GM18909 (cell line): ENCODE data around the gene WWP2.

Experiments
- ATAC-seq: cut with Tn5 transposase; IDR thresholded peaks from one replicate; pipeline ENCODE4 v1.9.1; 2021; ENCODE audit warnings: mild to moderate bottlenecking; ENCODE audit not compliant: unreplicated experiment, poor library complexity

The WWP2 gene

DNA sequence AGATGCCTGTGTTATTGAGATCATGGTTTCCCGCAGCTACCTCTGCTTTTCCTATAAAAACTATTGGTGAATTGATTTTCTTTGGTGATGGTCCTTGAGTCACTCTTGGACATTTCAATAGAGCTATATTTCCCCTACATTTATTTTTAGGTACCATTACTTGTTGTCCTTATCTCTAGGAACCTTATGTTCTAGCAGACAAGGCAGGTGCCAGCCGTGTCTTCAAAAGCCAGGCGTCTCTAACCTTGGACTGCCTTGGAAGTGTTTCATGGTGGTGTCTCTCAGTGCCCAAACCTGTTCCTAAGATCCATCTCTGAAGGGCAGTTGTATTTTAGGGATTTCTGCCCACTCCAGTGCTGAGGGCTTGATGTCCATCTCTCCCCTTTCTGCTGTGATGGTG, 111.7 kb downstream of the WWP2 start:
- ATAC-seq, result no peak

DNA sequence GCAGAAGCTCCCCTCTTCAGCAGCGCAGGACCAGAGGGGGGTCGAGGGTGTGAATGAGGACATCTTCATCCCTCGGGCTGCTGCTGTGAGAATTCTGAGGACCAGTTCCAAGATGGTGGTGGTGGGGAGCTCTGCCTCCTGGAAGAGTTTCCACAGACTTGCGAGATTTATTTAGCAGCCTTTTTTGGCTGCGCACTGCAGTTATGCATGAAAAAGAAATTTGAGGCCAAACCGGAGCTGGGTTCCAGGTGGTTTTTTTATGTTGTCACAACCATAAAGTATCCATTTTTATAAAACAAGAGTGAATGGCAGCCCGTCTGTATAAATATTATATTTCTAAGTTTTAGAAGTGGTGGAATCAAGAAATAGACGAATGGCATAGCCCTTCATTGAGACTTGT, 112.1 kb downstream of the WWP2 start:
- ATAC-seq, result no peak

DNA sequence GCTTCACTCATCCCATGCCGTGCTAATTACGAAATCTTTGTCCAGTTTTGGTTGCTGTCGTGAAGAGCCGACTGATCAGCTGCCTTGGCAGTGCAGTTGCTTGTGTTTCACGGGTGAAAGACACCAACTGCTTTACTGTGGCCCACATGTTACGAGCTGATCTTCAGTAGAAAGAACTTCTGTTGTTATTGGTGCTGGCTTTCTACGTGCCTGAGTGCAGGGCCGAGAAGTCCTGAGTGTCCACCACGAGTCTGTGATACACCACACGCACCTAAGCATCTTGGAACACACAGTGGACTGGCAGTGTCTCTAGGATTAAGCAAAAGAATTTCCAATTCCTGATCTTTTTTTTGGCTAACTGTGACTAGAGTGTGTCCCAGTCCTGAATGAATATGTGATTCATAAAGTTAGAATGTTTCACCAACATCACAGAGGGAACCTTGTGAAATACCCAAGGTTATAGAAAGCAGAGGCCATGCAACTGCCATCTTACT, 118.6 kb downstream of the WWP2 start:
- no peak for ATAC-seq

DNA sequence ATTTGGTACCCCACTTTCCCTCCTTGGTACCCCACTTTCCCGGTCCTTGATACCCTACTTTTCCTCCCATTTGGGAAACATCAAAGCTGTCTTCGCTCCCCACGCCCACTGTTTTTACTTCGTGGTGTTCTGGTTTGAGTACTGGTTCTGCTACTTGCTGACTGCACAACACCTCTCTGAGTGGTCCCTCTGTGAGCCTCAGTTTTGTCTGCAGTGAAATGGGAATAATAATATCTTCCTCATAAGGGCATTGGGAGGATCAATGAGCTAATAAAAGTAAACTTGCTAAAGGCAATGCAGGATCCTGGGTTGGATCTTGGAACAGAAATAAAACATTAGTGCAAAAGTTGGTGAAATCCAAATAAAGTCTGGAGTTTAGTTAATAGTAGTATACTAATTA, 119.0 kb downstream of the WWP2 start:
- no peak for ATAC-seq

DNA sequence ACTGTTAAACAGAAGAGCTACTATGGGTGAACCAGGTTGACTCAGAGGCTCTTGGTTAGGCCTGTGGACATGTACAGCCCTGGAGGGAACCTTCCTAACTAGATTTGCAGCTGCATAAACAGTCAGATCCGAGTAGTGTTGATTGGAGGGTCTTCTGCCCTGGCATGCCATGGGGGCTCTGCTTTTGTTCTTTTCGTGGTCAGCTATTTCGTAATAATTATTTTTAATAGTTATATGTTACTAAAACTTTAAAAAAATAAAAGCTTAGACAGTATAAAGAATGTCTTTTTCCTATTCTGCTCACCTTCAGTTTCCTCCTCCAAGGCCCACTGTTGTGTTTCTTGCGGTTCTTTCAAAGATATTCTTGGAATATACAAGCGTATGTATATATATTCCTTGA, 121.6 kb downstream of the WWP2 start:
- no peak for ATAC-seq

DNA sequence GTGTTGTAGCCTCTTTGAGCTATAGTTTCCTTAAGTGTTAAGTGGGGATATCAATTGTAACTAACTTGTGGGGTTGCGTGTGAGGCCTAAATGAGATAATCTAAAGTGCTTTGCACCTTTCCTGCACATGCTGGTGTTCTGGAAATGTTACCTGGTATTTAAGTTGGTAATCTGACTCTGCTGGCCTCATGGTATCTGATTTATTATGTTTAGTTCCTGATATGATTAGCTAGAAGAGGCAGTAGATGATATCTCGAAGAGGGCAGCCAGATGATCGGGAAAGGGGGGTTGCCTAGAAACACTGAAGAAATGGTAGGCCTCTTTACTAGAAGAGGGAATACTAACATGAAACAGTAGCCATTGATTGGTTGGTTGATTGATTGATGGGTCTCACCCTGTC, 123.6 kb downstream of the WWP2 start:
- no peak for ATAC-seq

DNA sequence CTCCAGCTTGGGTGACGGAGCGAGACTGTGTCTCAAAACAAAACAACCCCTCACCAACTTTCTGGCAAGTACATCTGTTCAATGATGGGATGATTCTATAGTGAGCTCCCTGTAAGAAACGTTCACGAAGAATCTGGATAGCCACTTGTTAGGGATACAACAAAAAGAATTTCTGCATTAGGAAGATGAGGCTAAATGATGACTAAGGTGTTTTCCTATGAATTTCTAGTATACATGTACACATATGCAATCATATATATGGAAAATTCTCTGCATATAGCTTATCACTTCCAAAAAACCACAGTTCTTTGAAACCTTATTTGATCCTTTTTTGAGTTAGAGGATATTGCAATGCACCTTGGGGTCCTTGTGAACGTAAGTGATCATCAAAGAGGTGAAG, 124.6 kb downstream of the WWP2 start:
- ATAC-seq, result no peak

DNA sequence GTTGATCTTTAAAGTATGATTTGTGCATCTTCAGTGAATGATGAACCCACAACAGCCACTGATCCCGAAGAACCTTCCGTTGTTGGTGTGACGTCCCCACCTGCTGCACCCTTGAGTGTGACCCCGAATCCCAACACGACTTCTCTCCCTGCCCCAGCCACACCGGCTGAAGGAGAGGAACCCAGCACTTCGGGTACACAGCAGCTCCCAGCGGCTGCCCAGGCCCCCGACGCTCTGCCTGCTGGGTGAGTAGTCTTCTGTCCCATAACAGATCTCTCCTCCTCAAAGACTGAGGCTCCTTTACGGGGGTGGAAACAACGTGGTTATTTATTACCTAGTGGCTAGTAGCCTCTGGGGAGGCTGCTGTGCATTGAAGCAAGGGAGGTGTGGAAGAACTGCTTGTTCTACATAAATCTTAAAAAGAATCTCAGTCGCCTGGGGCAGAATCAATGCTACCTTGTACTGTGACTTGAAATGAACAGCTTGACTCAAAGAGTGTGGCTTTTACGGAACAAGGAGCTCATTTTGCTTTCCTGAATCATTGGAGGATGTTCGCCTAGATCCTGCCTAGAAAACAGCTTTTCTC, 126.0 kb downstream of the WWP2 start:
- no peak for ATAC-seq

DNA sequence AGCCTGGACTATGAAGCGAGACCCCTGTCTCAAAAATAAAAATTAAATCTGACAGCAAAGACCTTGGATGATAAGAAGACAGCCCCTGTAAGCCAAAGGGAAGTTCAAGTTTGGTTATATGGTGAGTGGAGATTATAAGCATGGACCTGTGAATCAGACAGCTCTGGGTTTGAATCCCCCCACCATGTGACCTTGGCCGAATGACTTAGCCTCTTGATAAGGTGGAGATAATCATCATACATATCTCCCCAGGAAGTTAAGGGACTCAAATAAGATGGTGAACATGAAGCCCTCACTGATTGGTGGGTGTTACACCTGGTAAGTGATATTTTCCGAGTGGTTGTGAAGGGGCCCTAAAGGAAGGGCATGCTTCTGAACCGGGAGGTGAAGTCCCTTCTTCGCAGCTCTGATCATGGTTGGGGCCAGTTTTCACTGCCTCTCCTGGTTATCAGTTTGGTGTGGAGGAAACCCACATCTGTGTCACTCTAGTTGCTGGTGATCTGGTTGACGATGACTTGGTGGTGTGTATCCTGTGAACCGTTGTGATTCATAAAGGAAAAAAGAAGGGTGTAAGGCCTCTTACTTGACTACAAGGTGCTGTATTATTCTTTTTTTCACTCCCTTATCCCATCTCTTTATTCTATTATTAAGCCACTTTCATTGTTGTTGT, 127.3 kb downstream of the WWP2 start:
- no peak for ATAC-seq

DNA sequence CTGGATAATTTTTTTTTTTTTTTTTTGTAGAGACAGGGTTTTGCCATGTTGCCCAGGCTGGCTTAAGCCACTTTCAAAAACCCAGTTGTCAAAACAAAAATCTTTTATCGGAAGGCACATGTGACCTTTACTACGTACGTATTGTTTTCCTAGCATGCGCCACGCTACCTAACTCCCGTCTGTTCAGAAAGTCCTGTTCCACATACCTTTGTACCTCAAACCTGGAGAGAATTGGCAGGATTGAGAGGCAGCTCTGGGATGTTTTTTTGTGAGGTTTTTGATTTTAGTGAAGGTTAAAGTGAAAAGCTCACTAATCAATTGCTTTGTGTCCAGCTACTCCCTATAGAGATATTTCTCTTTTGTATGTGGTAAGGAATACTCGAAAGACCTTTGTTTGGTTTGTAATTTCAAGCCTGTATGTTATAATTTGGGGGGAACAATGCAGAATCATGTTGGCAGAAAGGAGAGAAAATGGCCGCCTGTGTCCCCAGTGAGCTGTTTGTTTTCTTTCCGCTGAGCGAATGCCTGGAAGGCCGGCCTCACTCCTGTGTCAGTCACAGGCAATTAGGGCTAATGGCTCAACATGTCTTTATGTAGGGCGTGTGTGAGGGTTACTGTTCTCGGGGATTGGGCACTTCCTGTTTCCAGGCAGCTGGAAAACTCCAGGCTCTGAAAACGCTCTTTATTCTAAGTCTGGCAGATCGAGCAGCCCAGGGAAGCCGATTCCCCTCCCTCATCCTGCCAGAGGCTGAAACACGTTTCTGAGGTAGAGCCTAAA, 128.2 kb downstream of the WWP2 start:
- no peak for ATAC-seq

DNA sequence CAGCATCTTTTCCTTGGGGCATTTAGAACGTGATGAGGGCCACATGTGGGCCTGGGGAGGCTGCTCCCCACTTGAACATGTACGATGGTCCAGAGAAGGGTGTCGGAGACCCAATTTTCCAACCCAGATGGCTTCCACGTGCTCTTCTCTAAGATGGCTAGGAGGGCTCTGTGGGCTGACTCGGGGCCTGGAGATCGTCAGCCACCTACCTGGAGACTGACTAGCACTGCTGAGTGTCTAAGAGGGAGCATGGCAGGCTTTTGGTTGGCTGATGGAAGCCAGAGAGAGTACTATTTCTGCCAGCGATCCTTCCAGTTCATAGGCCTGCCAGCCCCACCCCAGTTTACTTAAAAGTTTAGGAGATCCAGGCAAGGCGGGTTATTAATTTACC, 128.8 kb downstream of the WWP2 start:
- no peak for ATAC-seq

DNA sequence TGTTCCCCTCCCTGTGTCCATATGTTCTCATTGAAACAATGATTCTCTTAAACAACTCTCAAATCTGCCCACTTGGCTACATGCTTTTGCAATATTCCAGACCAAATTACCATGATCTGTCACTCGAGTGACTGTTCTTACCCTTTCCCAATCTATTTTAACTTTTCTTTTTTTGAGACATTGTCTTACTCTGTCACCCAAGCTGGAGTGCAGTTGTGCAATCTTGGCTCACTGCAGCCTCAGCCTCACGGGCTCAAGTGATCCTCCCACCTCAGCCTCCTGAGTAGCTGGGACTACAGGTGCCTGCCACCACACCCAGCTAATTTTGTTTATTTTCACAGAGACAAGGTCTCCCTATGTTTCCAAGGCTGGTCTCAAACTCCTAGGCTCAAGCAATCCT, 130.2 kb downstream of the WWP2 start:
- no peak for ATAC-seq

DNA sequence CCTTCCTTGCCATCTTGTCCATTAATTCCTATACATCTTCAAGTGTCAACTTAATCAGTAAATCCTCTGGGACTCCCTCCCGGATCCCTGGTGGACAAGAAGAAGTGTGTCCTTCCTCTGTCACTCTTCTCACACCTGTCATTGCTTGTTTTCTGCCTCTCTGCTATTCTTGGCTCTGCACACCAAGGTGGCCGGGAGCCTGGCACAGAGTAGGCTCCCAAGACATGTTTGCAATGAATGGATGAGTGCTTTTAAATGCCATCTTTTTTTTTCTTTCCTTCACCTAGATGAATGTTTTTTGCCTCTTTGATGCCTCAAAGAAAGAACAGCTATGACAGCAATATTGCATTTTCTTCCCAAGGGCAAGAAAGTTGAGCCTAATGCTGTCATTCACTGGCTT, 131.0 kb downstream of the WWP2 start:
- ATAC-seq, result no peak

DNA sequence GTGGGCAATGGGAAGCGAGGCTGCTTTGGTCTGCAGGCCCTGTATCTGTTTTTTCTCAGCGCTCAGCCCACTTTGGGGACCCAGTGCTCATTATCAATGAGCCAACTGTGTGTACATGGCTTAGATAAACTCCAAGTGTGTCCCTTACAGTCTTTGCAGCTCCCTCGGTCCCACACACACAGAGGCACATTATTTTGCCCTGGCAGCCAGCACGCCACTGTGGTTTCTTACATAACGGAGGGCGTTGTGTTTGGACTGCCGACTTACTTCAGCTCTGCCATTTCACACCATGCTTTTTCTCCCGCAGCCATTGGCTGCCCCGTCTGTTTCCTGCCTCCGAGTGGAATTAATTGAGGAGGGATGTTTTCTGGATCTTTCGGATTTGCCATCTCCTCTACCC, 132.5 kb downstream of the WWP2 start:
- ATAC-seq, result no peak

DNA sequence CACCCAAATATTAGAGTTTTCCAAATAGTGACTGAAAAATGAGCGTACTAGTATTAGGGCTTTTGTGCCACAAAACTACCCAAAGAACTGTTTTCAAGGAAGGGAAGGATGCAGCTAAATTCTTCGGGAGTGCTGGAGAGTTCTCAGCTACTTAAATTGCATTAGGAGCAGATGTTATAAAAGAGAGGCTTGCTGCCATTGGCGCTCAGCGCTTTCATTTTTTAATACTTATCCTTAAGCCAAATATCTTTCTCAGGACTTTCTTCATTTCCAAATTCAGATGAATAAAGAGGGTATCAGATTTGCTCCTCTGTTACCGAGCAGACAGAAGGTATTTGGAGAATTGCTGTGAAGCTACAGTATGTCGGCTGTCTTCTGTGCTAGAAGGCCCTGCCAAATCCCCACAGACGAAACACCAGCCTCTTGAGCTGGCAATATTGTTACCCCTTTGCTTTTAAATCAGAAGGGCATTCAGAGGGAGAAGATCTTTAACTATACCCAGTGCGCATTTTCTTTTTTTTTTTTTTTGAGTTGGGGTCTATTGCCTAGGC, 141.8 kb downstream of the WWP2 start:
- ATAC-seq, result no peak

DNA sequence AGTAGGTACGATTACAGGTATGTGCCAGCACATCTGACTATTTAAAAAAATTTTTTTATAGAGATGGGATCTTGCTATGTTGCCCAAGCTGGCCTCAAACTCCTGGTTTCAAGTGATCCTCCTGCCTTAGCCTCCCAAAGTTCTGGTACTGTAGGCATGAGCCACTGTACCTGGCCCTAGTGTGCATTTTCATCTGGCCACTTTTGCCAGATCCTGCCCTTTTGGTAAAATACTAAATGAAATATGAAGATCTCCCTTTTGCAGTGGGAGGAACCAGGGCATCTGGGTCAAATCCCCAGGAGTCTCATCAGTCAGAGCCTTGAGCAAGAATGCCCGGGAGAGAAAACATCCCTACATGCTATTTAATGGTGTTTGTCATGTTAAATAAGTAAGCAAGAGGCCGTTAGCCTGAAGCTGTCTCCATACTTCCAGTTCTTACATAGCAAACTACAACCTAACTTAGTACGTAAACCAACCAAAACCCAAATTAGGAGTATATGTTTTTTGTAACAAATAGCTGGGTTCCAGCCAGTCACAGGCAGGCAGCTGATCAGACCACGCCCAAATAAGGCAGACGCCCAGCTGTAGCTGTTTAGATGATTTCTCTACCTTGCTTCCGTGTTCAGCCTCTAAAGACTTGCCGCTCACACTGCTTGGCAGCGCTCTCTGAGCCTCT, 142.5 kb downstream of the WWP2 start:
- no peak for ATAC-seq

DNA sequence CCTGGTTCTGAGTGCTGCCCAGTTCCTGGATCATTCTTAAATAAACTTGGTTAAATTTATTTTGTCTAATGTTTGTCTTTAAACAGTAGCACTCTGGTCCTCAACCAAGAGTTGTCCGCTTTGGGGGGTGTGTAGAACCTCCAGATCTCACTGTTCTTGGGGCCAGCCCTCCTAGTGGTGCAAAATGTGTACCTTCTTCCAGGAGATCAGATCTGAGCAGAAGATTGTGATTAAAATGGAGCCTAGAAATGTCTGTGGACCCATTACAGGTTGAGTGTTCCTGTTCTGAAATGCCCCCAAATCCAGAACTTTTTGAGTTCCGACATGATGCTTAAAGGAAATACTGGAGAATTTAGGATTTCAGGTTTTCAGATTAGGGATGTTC, 143.0 kb downstream of the WWP2 start:
- no peak for ATAC-seq

DNA sequence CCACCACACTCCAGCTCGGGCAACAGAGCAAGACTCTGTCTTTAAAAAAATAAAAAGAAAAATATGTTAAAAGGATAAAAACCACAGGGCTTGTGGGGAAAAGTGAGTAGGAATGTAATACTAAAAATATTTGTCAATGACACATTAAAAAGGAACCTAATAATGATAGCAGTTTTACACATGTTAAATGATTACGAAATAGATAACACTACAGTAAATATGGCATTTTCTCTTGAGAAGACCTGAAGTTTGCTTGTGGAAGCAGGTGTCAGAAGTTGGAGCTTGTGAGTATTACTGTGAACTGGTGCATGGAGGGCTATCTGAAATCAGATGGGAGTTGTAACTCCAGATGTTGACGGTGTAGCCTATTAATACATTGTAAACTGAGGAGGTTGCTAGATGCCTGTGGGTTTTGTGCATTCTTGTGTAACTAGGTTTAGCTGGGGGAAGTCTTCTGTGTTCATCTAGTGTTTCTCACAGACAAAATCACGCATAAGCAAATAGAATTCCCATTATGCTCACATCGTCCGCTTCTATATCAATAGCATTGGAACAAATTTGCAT, 144.8 kb downstream of the WWP2 start:
- no peak for ATAC-seq

DNA sequence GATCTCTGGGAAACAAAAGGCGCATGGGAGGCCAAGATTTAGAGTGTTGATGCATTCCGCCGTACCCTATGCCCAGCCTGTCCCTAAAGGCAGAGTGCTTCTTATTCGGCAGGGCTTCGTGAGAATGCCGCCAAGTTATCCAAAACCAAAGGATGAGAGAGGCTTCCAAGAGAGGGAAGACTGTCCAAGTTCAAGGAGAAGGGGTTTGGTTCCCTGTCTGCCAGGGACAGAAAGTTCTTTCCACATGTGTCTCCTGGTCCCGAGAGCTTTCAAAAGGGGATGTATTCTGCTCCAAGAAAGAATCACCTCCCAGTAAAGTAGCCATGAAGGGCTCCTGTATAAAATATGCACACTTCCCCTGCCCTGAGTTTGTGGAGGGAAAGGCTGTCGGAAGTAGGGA, 146.9 kb downstream of the WWP2 start:
- ATAC-seq, result no peak

DNA sequence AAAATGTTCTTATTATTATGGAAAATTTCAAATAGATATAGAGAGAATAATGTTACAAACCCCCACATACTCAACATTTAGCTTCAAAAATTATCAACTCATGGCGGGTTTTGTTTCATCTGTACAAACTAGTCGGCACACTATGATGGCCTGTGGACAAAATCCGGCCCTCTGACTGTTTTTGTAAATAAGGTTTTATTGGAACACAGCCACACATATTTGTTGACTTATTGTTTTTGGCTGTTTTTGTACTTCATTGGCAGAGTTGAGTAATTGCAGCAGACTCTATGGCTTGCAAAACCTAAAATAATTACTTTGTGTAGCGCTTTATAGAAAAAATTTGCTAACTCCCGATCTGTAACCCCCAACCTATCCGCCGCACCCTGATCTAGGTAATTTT, 147.6 kb downstream of the WWP2 start:
- ATAC-seq, result no peak

DNA sequence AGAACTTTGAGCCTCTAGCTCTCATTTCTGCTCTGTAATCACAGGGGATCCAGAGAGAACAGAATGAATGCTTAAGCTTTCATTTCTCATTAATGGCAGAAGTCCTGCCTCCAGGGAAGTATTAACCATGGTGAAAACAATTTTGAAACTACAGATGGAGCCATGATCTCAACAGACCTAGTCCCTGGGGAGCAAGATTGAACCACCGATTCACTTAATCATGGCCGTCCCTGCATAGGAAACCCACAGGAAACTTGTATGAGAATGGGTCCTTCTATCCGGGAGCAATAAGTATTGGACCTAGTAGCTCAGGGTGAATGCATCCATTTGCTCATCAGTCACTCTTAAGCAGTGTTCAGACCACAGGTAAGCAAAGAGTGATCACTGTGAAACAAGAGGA, 148.8 kb downstream of the WWP2 start:
- no peak for ATAC-seq
